ENCODE results near the gene DUSP6.

DUSP6 gene

DNA sequence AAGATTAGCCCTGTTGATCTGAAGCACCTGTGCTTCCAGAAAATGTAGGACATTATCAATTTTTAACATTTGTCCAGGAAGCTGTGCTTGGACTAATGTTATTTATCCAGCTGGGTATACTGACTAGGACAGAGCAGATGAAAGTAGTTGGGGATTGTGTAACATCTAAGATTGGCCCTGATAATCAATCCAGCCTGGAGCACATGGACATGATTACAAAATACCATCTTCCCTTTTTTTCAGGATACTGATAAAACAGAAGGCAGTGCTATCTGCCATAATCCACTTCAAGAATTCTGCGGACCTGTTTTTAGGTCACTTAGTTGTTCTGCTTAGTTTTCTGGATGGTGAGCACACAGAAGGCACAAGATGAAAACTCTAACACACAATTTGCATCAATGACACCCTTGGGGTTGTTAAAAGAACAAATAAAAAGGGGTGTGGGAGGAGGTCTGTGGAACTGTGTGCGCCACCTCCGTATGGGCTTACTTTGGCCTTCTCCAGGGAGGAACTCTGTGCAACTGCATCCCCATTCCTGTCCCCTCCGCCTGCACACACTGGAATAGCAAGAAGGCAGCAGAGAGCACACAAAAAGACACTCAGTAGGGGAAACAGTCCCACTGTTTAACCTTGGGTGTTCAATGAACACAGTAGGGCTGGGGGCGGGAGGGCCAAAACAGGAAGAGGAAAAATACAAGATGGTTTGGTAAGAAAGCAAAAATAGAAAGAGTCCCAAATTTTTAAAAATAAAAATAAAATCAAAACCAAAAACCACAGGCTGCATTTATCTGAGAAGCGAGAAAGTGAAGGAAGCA is 31.1 kb upstream of the DUSP6 start:
- TF ChIP-seq, protein P1, sequence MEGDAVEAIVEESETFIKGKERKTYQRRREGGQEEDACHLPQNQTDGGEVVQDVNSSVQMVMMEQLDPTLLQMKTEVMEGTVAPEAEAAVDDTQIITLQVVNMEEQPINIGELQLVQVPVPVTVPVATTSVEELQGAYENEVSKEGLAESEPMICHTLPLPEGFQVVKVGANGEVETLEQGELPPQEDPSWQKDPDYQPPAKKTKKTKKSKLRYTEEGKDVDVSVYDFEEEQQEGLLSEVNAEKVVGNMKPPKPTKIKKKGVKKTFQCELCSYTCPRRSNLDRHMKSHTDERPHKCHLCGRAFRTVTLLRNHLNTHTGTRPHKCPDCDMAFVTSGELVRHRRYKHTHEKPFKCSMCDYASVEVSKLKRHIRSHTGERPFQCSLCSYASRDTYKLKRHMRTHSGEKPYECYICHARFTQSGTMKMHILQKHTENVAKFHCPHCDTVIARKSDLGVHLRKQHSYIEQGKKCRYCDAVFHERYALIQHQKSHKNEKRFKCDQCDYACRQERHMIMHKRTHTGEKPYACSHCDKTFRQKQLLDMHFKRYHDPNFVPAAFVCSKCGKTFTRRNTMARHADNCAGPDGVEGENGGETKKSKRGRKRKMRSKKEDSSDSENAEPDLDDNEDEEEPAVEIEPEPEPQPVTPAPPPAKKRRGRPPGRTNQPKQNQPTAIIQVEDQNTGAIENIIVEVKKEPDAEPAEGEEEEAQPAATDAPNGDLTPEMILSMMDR (IDR thresholded peaks at IDR 0.05; ENCODE audit: extremely low read depth, missing control alignments), result no peak
- DNase-seq (ENCODE audit: low spot score), result no peak

DNA sequence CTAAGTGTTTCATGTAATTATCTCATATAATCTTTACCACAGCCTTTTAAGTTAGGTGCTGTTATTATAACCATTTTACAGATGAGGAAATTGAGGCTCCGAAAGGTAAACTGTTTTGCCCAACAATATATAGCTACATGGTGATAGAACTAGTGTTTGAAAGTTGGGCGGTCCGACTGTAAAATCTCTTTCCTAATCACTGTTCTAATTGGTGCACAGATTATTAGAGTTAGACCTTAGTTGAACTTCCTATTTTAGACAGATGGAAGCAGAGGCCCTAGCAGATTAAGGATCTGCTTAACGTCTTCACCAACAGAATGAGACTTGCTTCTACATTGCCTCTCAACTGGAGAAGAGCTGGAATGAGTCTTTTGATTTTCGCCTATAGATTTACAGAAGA is 30.0 kb upstream of the DUSP6 start:
- no peak for DNase-seq (ENCODE audit: low spot score)
- TF ChIP-seq, protein P1 (IDR thresholded peaks at IDR 0.05; ENCODE audit: extremely low read depth, missing control alignments), result no peak

DNA sequence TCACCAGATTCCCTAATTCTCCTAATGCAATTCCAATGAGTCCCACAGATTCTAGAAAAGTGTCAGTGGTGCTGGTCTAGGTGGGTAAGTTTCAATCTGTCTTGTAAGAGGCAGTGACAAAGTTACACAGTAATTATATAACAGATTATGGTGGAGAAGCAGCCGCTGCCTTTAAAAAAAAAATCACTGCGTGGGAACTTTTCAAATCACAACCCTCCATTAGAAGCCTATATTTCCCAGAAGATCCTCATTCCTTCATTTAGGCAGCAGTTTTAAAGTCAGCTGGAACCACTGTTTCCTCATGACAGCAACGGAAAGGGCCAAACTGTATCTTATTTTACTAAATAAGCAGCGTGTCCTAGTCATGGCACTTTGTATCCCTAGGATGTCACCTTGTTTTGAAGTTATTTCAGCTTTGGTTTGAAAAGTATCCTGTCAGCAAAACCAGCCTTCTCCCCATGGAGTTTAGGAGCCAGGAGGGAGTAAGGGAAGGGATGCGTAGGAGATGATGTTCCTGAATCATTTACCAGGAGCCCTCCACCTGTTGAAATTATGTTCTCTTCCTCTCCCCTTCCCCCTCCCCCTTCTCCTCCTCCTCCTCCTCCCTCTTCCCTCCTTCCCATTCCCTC is 27.7 kb upstream of the DUSP6 start:
- TF ChIP-seq, protein P1 (IDR thresholded peaks at IDR 0.05; ENCODE audit: extremely low read depth, missing control alignments), result no peak

DNA sequence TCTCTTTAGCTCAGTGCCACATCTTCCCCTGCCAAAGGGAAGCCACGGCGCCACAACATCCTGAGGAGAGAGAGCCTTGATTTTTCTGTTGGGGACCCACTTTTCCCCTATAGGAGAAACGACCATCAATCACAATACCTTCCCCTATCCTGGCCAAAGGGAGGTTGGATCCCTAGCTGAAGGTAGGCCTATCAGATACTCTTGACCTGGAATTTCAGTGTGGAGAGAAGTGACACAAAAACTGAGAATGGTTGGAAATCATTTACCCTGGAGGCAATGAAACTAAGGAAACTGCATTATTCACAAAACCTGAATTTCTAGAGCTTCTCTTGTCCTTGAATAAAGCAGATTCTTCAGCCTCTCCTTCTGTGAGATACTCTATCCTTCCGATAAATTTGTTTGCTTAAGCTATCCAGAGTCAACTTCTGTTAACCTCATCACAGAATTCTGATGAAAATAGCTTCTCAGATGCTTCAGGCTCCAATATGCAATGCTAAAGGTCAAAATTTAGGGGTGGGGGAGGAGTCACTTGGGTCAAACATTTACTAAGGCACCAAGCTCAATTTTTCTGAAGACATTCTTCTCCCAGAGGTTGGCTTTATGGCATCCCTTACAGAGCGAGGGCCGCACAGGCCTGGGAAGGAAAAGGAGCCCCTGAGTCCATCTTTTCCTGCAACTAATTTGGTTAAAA is 27.0 kb upstream of the DUSP6 start:
- TF ChIP-seq, protein P1 (IDR thresholded peaks at IDR 0.05; ENCODE audit: extremely low read depth, missing control alignments), result no peak
- no peak for DNase-seq (ENCODE audit: low spot score)

More for the DNA sequence above, 27.7 kb upstream of the DUSP6 start:
- DNase-seq (ENCODE audit: low spot score), result no peak

DNA sequence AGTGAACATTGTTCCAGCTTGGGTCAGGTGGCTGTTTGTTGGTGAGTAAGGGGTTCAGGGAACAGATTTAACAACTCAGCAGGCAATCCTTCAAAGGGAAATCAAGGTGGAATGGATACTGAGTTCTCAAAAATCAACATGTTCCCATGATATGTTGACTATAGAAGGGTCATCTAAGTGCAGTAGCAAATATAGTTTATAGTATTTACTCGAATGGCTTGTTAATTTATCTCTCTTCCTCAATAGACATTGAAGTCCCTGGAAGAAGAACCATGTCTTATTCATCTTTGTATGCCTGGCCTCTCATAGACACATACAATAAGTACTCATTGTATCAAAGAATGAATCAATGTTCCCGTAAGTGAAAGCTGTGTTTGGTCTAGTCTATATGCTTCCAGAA is 24.5 kb upstream of the DUSP6 start:
- TF ChIP-seq, protein P1 (IDR thresholded peaks at IDR 0.05; ENCODE audit: extremely low read depth, missing control alignments), result no peak
- DNase-seq (ENCODE audit: low spot score), result no peak

DNA sequence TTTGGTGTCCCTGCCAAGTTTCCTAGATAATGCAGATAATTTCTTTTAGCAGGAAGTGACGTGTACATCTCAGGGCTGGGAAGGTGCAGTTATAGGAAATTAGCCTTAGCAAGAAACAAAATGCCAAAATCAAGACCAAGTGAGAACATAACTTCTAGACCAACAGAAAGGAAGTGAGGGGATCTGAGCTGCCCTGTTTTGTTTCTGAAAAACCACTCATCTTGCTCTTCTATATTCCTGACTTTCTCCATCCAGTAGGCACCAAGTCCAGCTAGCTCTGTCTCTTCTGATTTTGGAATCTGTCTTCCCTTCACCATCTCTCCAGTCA is 23.9 kb upstream of the DUSP6 start:
- TF ChIP-seq, protein P1 (IDR thresholded peaks at IDR 0.05; ENCODE audit: extremely low read depth, missing control alignments), result no peak
- no peak for DNase-seq (ENCODE audit: low spot score)
